ENCODE measurements around the gene GRIP1.

Gene GRIP1

GRCh38 chr12:66598079-66598478, 80.8 kb downstream of the GRIP1 start:
- no peak for DNase-seq (ENCODE audit: low read depth)

GRCh38 chr12:66596199-66596598, 82.7 kb downstream of the GRIP1 start:
- no peak for DNase-seq (ENCODE audit: low read depth)

- no peak for DNase-seq (ENCODE audit: low read depth)
Observed at GRCh38 chr12:66594688-66595087, 84.2 kb downstream of the GRIP1 start.

- DNase-seq (ENCODE audit: low read depth) = no peak
Observed at GRCh38 chr12:66590275-66590985, 88.4 kb downstream of the GRIP1 start.

GRCh38 chr12:66589095-66589494, 89.8 kb downstream of the GRIP1 start:
- no peak for DNase-seq (ENCODE audit: low read depth)

GRCh38 chr12:66587912-66588311, 91.0 kb downstream of the GRIP1 start:
- DNase-seq (ENCODE audit: low read depth) = no peak

GRCh38 chr12:66584673-66585072, 94.2 kb downstream of the GRIP1 start:
- DNase-seq (ENCODE audit: low read depth) = no peak

GRCh38 chr12:66573605-66574004, 105.3 kb downstream of the GRIP1 start:
- DNase-seq (ENCODE audit: low read depth) = no peak

GRCh38 chr12:66572845-66573244, 106.0 kb downstream of the GRIP1 start:
- no peak for DNase-seq (ENCODE audit: low read depth)

GRCh38 chr12:66571361-66571915, 107.4 kb downstream of the GRIP1 start:
- DNase-seq (ENCODE audit: low read depth) = no peak

- no peak for DNase-seq (ENCODE audit: low read depth)
Observed at GRCh38 chr12:66563220-66563619, 115.7 kb downstream of the GRIP1 start.

GRCh38 chr12:66555113-66555512, 123.8 kb downstream of the GRIP1 start:
- DNase-seq (ENCODE audit: low read depth) = no peak

GRCh38 chr12:66552716-66553115, 126.2 kb downstream of the GRIP1 start:
- DNase-seq (ENCODE audit: low read depth) = no peak

GRCh38 chr12:66550626-66551025, 128.2 kb downstream of the GRIP1 start:
- no peak for DNase-seq (ENCODE audit: low read depth)

- no peak for DNase-seq (ENCODE audit: low read depth)
Observed at GRCh38 chr12:66549050-66549389, 129.9 kb downstream of the GRIP1 start.

- DNase-seq (ENCODE audit: low read depth) = no peak
Observed at GRCh38 chr12:66548338-66549049, 130.4 kb downstream of the GRIP1 start.

GRCh38 chr12:66541426-66541825, 137.4 kb downstream of the GRIP1 start:
- no peak for DNase-seq (ENCODE audit: low read depth)

- DNase-seq (ENCODE audit: low read depth) = no peak
Observed at GRCh38 chr12:66539431-66539830, 139.4 kb downstream of the GRIP1 start.

- DNase-seq (ENCODE audit: low read depth) = no peak
Observed at GRCh38 chr12:66538970-66539369, 139.9 kb downstream of the GRIP1 start.

- DNase-seq (ENCODE audit: low read depth) = no peak
Observed at GRCh38 chr12:66537876-66538275, 141.0 kb downstream of the GRIP1 start.

GRCh38 chr12:66533767-66534166, 145.1 kb downstream of the GRIP1 start:
- no peak for DNase-seq (ENCODE audit: low read depth)

- DNase-seq (ENCODE audit: low read depth) = no peak
Observed at GRCh38 chr12:66531766-66532165, 147.1 kb downstream of the GRIP1 start.

GRCh38 chr12:66529934-66530333, 148.9 kb downstream of the GRIP1 start:
- DNase-seq (ENCODE audit: low read depth) = no peak

GRCh38 chr12:66516561-66516960, 162.3 kb downstream of the GRIP1 start:
- no peak for DNase-seq (ENCODE audit: low read depth)
